ENCODE data around the gene SMARCA2. TPM values are rescaled to one million over a fixed set of nuclear protein-coding genes. Genes with fewer than 3 reads are reported as not detected.
A peak's percentile ranks its signal among the peaks of the same experiment; 100 is the strongest.

The SMARCA2 gene
- total RNA-seq, 1 donor from 2014 or later: 91.4 TPM

DNA sequence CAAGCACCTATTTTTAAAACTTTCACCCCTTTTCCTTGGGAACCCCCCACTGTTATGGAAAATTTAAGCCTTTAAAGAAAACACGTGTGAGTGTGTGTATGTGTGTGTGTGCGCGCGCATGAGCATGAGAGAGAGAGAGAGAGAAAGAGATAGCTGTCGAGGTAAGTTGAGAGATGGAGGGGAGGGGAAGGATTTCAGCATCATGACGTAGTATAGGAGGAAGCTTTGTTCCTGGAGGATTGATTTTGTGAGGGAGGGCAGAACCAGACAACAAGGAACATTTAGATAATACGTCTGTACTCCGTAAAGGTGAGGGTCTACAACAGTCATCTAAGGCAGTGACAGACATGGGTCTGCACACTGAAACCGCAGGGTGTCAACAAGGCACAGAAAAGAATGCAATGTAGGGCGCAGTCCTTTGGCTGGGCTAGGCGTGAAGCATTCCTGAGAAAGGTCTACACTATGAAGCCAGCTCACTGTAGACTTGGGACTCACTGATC is 227.7 kb downstream of the SMARCA2 start:
- H3K27me3 Mint-ChIP-seq: peaks cover 31% of the 10 kb centered on the region
- peaks cover 12% of the 10 kb centered on the region for H3K4me1 Mint-ChIP-seq
- intact Hi-C loops (cut with micrococcal nuclease): loop anchor here (2.0 to 5.0 kb wide), 2 partner anchors 84 to 106 kb away; no protein-coding TSS in a partner anchor
- peak overlapping the region; percentile 83 for H3K4me3 Mint-ChIP-seq
- peak overlapping the region; percentile 3 for H3K27ac Mint-ChIP-seq
- no peak for DNase-seq
- peaks cover 8% of the 10 kb centered on the region for H3K9me3 Mint-ChIP-seq
- no peaks in the 10 kb centered on the region for H3K36me3 Mint-ChIP-seq (ENCODE audit: low read depth)

Measured in activated CD4-positive, alpha-beta T cell treated with anti-CD3 and anti-CD28 coated beads, Interleukin-2, amount 10 ng/mL, durations not matched to agents 24 days and 14 days (primary cell).